T-helper 2 cell treated with Interferon-gamma antibody and Interleukin-4, amounts not matched to agents 100 ng/mL and 5 ng/mL, for 36 hours (primary cell): Measurements from ENCODE around the gene EPB41L4A. TPM values are rescaled to one million over a fixed set of nuclear protein-coding genes. Genes with fewer than 3 reads are reported as not detected.

Source experiments
- intact Hi-C: fragments of 100-400 bp; cut with micrococcal nuclease; formaldehyde crosslinking; loops from one replicate; pipeline ENCODE4 v1.15.1; 2023
- total RNA-seq: library from RNA; stranded (reverse); gene quantifications from 2 replicates; pipeline ENCODE4 v1.2.3, GENCODE V29; 2022

EPB41L4A gene
- total RNA-seq, 1 donor from 2014 or later = 0.70 TPM

GRCh38 chr5:112165399-112165798, 253.7 kb downstream of the EPB41L4A start:
- intact Hi-C loops = loop anchor here (10.0 kb wide), 1 partner anchor 759 kb away; the partner anchor contains the start of gene REEP5

DNA sequence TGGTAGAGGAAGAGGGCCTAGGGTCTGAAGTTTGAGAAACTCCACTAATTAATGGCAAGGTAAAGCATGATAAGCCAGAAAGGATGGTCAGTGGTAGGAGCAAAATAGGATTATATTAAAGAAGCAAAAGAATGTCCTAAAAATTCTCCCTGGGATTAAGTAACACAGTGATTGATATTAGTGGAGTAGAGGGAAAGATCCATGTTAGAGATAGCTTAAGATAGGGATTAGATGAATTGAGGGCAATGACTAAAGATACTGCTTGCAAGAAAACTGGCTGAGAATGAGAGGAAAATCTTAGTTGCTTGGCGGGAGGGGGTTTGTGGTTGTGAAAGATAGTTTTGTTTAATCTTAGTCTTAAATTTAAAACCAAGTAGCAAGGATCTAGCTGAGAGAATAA, 255.6 kb downstream of the EPB41L4A start:
- intact Hi-C loops = loop anchor here (5.0 to 10.0 kb wide), 2 partner anchors 761 to 1426 kb away; partner anchors contain the start of genes REEP5 and SLC25A46

DNA sequence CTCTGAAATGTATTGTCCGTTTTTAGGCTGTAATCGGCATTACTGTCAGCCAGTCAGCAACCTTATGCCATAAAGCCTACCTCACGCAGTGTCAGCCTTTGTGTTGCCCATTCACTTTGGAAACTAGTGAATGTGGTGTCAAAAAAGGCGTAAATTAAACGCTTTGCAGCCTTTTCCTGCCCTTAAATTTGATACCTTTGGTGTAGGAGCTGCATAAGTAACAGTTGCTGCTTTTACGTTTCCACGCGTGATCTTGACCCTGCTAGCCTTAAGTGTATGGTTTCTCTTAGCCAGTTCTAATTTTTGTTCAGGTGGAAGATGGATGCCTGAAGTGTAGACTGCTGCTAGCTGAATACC, 257.7 kb downstream of the EPB41L4A start:
- intact Hi-C loops = loop anchor here (2.0 to 10.0 kb wide), 3 partner anchors 763 to 1424 kb away; partner anchors contain the start of genes CAMK4, REEP5 and SLC25A46

DNA sequence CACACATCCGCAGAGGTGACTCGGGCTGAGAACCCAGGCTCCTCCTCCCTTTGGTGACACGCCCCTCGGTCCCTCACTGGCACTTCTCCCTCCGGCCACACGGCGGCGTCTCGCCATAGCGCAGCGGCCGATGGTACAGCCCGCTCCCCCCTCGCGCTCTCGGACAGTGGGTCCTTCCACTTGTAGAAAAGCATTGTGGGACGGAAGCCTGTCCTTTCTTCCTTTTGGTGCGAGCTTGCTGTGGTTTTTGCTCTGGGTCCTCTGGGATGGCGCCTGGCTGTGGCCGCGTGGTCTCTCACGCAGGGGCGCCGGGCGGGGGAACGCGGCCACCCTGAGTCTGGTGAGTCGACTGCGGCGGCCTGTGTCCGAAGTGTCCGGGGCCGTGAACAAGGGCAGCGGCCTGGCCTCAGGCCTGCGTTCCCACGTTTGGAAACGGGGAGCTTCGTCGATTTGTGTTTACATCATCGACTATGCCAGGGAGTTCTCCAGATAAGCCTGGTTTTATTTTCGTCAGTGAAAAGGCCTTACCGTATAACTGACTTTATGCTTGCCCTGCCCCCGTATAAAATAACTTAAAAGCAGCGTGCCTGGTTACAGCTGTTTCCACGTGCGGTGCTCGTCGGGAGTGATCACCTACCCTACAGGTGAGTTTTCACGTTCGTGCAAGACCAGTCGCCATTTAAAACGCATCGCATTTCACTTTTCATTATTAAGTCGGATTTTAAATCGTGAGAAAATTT, 258.3 kb downstream of the EPB41L4A start:
- intact Hi-C loops = loop anchor here (1.0 to 10.0 kb wide), 10 partner anchors 14 to 1424 kb away; partner anchors contain the start of genes CAMK4, NREP, REEP5 and SLC25A46

GRCh38 chr5:112159435-112159834, 259.6 kb downstream of the EPB41L4A start:
- intact Hi-C loops = no loop called here

- intact Hi-C loops = no loop called here
Observed at GRCh38 chr5:112156211-112156610, 262.9 kb downstream of the EPB41L4A start.

DNA sequence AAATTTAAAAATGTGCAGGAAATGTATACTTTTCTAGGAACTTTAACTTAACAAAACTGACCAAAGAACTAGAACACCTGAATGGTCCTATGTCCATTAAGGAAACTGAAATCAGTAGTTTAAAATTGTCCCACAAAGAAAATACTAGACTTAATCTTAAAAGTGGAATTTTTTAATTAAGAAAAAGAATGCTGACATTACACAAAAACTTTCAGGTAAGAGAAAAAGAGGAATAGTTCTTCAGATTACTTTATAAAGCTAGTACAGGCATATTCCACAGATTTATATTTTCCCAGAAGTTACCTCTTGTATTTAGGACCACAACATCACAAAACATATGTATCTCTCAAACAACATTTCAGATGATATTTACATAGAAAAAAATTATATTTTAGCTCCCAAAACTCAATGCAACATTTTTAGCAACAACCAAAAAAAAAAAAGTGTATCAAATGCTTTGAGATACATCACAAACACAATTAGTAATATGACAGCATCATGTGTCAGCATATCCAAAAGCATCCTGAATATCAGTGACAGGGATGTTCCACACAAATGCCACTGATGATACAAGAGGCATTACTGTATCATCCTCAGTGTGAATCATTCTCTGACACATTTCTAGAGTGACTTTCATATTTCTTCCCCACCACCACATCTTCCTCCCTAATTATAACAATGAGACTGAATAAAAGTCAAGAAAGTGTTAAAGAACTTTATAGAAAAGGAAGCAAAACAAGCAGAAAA, 264.0 kb downstream of the EPB41L4A start:
- intact Hi-C loops = no loop called here

DNA sequence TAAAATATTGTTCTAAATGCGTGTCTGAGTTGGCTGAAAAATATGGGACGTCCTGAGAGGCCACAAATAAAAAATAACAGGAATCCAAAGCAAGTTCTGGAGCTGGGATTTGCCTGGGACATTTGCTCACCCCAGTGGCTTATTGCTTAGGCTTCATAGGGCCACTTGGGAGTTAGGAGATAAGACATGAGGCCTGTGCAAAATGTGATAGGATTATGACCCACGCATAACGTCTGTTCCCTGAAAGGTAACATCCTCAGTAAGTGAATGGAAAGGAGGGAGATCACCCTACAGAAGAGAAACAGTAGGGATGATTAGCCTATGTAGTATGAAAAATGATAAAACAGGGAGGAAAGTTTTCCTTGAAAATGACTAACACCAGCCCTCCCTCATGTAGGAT, 269.4 kb downstream of the EPB41L4A start:
- intact Hi-C loops = loop anchor here (5.0 kb wide), 2 partner anchors 462 to 617 kb away; no protein-coding TSS in a partner anchor

GRCh38 chr5:112146323-112147226, 272.5 kb downstream of the EPB41L4A start:
- intact Hi-C loops = loop anchor here (1.0 to 5.0 kb wide), 6 partner anchors 14 to 1389 kb away; no protein-coding TSS in a partner anchor

DNA sequence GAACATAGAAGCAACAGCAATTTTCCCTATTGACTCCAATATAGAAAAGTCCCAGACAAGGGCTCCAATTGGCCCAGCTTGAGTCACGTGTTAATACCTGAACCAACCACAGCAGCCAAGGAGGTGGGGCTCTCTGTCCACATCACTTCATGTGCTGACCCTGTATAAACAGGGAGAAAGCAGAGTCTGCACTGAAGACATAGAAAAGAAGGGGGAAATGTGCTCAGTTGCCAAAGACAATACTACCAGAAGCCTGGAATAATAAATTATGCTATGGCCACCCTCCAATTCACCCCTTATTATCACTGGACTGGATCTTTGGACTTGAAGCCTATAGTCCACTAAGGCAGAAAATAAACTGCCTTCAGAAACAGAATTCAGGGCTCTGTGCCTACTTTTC, 275.4 kb downstream of the EPB41L4A start:
- intact Hi-C loops = no loop called here

- intact Hi-C loops = no loop called here
Observed at GRCh38 chr5:112142769-112143270, 276.3 kb downstream of the EPB41L4A start.

- intact Hi-C loops = no loop called here
Observed at GRCh38 chr5:112141582-112141981, 277.5 kb downstream of the EPB41L4A start.

DNA sequence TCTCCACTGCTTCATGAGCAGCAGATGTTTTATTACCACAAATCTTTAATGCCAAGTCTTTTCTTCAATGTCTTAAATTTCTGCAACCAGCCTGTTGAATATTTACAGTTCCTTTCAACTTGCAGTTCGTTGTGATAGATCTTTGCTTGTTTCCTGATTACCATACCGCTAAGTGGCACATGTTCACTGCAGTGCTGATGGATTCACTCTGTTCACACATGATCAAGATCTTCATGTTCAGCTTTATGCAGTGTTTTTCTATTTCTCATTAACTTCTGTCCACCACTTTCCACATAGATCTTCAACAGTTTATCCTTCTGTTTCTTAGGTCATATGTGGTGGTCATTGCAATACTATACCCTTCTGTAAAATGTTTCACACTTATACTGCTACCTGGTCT, 280.6 kb downstream of the EPB41L4A start:
- intact Hi-C loops = no loop called here

- intact Hi-C loops = no loop called here
Observed at GRCh38 chr5:112136773-112137172, 282.3 kb downstream of the EPB41L4A start.

- intact Hi-C loops = no loop called here
Observed at GRCh38 chr5:112127861-112128260, 291.2 kb downstream of the EPB41L4A start.

DNA sequence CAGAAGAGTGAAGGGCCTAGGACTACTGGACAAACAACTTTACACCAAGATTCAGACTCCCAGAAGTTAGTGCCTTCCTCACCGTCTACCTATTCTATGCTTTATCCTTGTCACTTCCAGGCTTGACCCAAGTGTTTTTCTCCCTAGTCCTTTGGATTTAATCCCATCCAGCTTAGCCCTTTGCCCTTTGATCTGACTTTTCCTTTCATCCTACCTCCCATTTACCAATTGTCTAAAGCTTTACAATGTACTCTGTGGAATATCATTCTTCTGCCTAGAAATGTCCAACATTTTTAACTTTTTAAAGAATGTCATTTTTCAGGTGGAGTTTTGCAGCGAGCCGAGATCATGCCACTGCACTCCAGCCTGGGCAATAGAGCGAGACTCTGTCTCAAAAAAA, 292.1 kb downstream of the EPB41L4A start:
- intact Hi-C loops = no loop called here

- intact Hi-C loops = no loop called here
Observed at GRCh38 chr5:112125903-112126302, 293.2 kb downstream of the EPB41L4A start.

- intact Hi-C loops = no loop called here
Observed at GRCh38 chr5:112124788-112125187, 294.3 kb downstream of the EPB41L4A start.

- intact Hi-C loops = no loop called here
Observed at GRCh38 chr5:112123086-112123485, 296.0 kb downstream of the EPB41L4A start.

- intact Hi-C loops = no loop called here
Observed at GRCh38 chr5:112122353-112122752, 296.7 kb downstream of the EPB41L4A start.

- intact Hi-C loops = no loop called here
Observed at GRCh38 chr5:112121258-112121657, 297.8 kb downstream of the EPB41L4A start.
